ENCODE measurements around the gene DDIT3.

- no peak for TF ChIP-seq CTCF (conservative IDR thresholded peaks at IDR 0.05; ENCODE audit: low read depth, low read length)
- no peak for TF ChIP-seq EZH2 (IDR thresholded peaks at IDR 0.05; ENCODE audit: borderline replicate concordance, low read depth, low read length, poor library complexity, severe bottlenecking)
Measured at GRCh38 chr12:57521525-57522010, 1.3 kb upstream of the DDIT3 start.
